HepG2 (cell line): ENCODE results near the gene UROS. TPM values are rescaled to one million over a fixed set of nuclear protein-coding genes. Genes with fewer than 3 reads are reported as not detected.
A peak's percentile ranks its signal among the peaks of the same experiment; 100 is the strongest.

ENCODE experiments used
- BRD4 ChIP-seq: sonication (generic); formaldehyde crosslinking; IDR thresholded peaks from 2 replicates; pipeline ENCODE4 v1.4.0; 2020; ENCODE audit warnings: missing genetic modification reagents
- CENPX ChIP-seq: sonication (generic); formaldehyde crosslinking; IDR thresholded peaks from 2 replicates; pipeline ENCODE4 v1.9.0; 2021; ENCODE audit warnings: mild to moderate bottlenecking, missing genetic modification reagents, moderate library complexity
- CERS6 ChIP-seq: sonication (generic); formaldehyde crosslinking; IDR thresholded peaks from 2 replicates; pipeline ENCODE4 v1.5.0; 2020; ENCODE audit warnings: missing genetic modification reagents
- GZF1 ChIP-seq: sonication (generic); formaldehyde crosslinking; IDR thresholded peaks from 2 replicates; pipeline ENCODE4 v1.5.1; 2020; ENCODE audit warnings: mild to moderate bottlenecking, missing genetic modification reagents
- HDAC1 ChIP-seq: sonication (generic); formaldehyde crosslinking; IDR thresholded peaks from 2 replicates; pipeline ENCODE4 v1.5.1; 2020; ENCODE audit warnings: mild to moderate bottlenecking, missing genetic modification reagents
- HIVEP1 ChIP-seq: sonication (generic); formaldehyde crosslinking; IDR thresholded peaks from 2 replicates; pipeline ENCODE4 v1.4.0; 2020; ENCODE audit warnings: mild to moderate bottlenecking, missing genetic modification reagents
- HNF1B ChIP-seq: sonication (generic); formaldehyde crosslinking; IDR thresholded peaks from 2 replicates; pipeline ENCODE4 v1.5.1; 2020; ENCODE audit warnings: mild to moderate bottlenecking, moderate library complexity, missing genetic modification reagents
- KLF9 ChIP-seq: IDR thresholded peaks from 2 replicates; pipeline ENCODE4 v1.6.1; 2016; ENCODE audit warnings: low read depth
- RELA ChIP-seq: sonication (generic); formaldehyde crosslinking; IDR thresholded peaks from 2 replicates; pipeline ENCODE4 v1.4.0; 2020; ENCODE audit warnings: missing genetic modification reagents
- SMARCC2 ChIP-seq: fragments of 450-650 bp; IDR thresholded peaks from 2 replicates; pipeline ENCODE4 v1.6.1; 2017; ENCODE audit warnings: antibody characterized with exemption, mild to moderate bottlenecking
- SMC3 ChIP-seq: IDR thresholded peaks from 2 replicates; pipeline ENCODE4 v1.6.1; 2011; ENCODE audit warnings: low read length, improper control_type of control experiment
- SSRP1 ChIP-seq: IDR thresholded peaks from 2 replicates; pipeline ENCODE4 v1.6.1; 2016; ENCODE audit warnings: control low read depth
- ZBTB1 ChIP-seq: sonication (generic); formaldehyde crosslinking; IDR thresholded peaks from 2 replicates; pipeline ENCODE4 v1.4.0; 2020; ENCODE audit warnings: missing genetic modification reagents, borderline replicate concordance
- ZBTB39 ChIP-seq: sonication (generic); formaldehyde crosslinking; IDR thresholded peaks from 2 replicates; pipeline ENCODE4 v1.5.0; 2020; ENCODE audit warnings: missing genetic modification reagents
- ZFP1 ChIP-seq: IDR thresholded peaks from 2 replicates; pipeline ENCODE4 v1.6.1; 2016
- ZNF142 ChIP-seq: sonication (generic); formaldehyde crosslinking; IDR thresholded peaks from 2 replicates; pipeline ENCODE4 v1.4.0; 2020; ENCODE audit warnings: missing genetic modification reagents
- ZNF30 ChIP-seq: sonication (generic); formaldehyde crosslinking; IDR thresholded peaks from 2 replicates; pipeline ENCODE4 v1.5.0; 2020; ENCODE audit warnings: mild to moderate bottlenecking, missing genetic modification reagents
- ZNF496 ChIP-seq: sonication (generic); formaldehyde crosslinking; IDR thresholded peaks from 2 replicates; pipeline ENCODE4 v1.8.1; 2023; ENCODE audit warnings: mild to moderate bottlenecking, moderate library complexity, missing genetic modification reagents; ENCODE audit not compliant: insufficient replicate concordance
- ZSCAN29 ChIP-seq: sonication (generic); formaldehyde crosslinking; conservative IDR thresholded peaks from 2 replicates; pipeline ENCODE4 v1.4.0; 2020; ENCODE audit warnings: mild to moderate bottlenecking, missing genetic modification reagents
- polyA plus RNA-seq, 8 experiments: library from polyadenylated mRNA; depleted of rRNA in 3 of 8; stranded (reverse) in 7 of 8; unstranded in 1 of 8; fragments of >200 nt; fragmentation: Illumina TruSeq in 4 of 8; extraction: Trizol in 4 of 8; gene quantifications; 2 replicates each; pipeline versions ENCODE4 v1.2.1 to v1.2.3, GENCODE V29; 2011 to 2016; ENCODE audit warnings: low read depth in 4 of 8, missing spikeins in 1 of 8, mixed read lengths in 1 of 8; ENCODE audit not compliant: insufficient read depth in 1 of 8
- total RNA-seq, 5 experiments: library from RNA; depleted of rRNA; stranded (reverse); fragments of >200 nt; fragmentation: Illumina TruSeq; extraction: Trizol; gene quantifications; 2 replicates each; pipeline ENCODE4 v1.2.3, GENCODE V29; 2016; ENCODE audit warnings: low read depth in 1 of 5

Gene UROS
- total and polyA plus RNA-seq, 2 of the 13 experiments (the other 11 are each of a cell fraction or from before 2014, with no cell fraction given) = 14.8 to 49.9 TPM

GRCh38 chr10:125792342-125793300, 30.4 kb downstream of the UROS start (continued):
- TF ChIP-seq CENPX (CRISPR knock-in tag) (no peak), KLF9 (no peak), HNF1B (CRISPR knock-in tag) (peak; percentile 87), ZNF30 (no peak), GZF1 (CRISPR knock-in tag) (peak; percentile 84; the same call in 1 of the 2 replicates), BRD4 (CRISPR knock-in tag) (no peak), ZNF496 (CRISPR knock-in tag) (no peak), ZBTB1 (CRISPR knock-in tag) (no peak), SSRP1 (CRISPR knock-in tag) (0 out of 2 replicates have a peak, but pooled peaks have one; percentile 66), HIVEP1 (0 out of 2 replicates have a peak, but pooled peaks have one; percentile 80), HDAC1 (peak; percentile 95), CERS6 (CRISPR knock-in tag) (no peak), ZNF142 (CRISPR knock-in tag) (no peak), RELA (no peak), ZFP1 (peak; percentile 75), SMARCC2 (no peak), SMC3 (peak; percentile 34; the same call in 1 of the 2 replicates), ZSCAN29 (CRISPR knock-in tag) (peak; percentile 68; the same call in 1 of the 2 replicates), ZBTB39 (CRISPR knock-in tag) (no peak)
